T-helper 1 cell (primary cell): ENCODE data around the gene AVPR1A.
A peak's percentile ranks its signal among the peaks of the same experiment; 100 is the strongest.
"Not testable (repeated sequence)": the region's sequence is repeated elsewhere in the genome, so short reads cannot be mapped to it uniquely, and the experiment has no call there.

Source experiments
- DNase-seq, 5 donors: peaks; one replicate each; pipeline ENCODE4 v3.0.0-alpha.2; 2012 to 2020
- total RNA-seq, 4 donors: gene quantifications; one replicate each; lab custom pipeline; 2026; lab: John Stamatoyannopoulos, UW

The AVPR1A gene
- 0 reads per million in 4 donors for total RNA-seq

- no peak for DNase-seq
Measured at GRCh38 chr12:63150713-63151622, at the start of gene AVPR1A. Gene AVPR1A (minus strand): TSS chr12:63151201. CDS start chr12:63150836, 365 bp downstream.

- DNase-seq = no peak
Measured at GRCh38 chr12:63196168-63196567, 45.2 kb upstream of the AVPR1A start.

GRCh38 chr12:63179224-63179623 lies 28.2 kb upstream of the AVPR1A start:
- no peak for DNase-seq

- no peak for DNase-seq
Measured at GRCh38 chr12:63170321-63170720, 19.3 kb upstream of the AVPR1A start.

GRCh38 chr12:63167741-63168140 lies 16.7 kb upstream of the AVPR1A start:
- not testable (repeated sequence) for DNase-seq

- DNase-seq = no peak
Measured at GRCh38 chr12:63164911-63165310, 13.9 kb upstream of the AVPR1A start.

GRCh38 chr12:63163541-63163940 lies 12.5 kb upstream of the AVPR1A start:
- no peak for DNase-seq

- no peak for DNase-seq
Measured at GRCh38 chr12:63155375-63155774, 4.4 kb upstream of the AVPR1A start.

- DNase-seq = no peak
Measured at GRCh38 chr12:63154560-63154959, 3.6 kb upstream of the AVPR1A start.

- DNase-seq = no peak
Measured at GRCh38 chr12:63152321-63152700, 1.3 kb upstream of the AVPR1A start.

GRCh38 chr12:63151623-63152320 lies 771 bp upstream of the AVPR1A start:
- DNase-seq = peak in 1 of 5 donors; percentile 8

- peak in 2 of 5 donors; percentile 4 to 6 for DNase-seq
Measured at GRCh38 chr12:63149909-63150712, 890 bp downstream of the AVPR1A start.

GRCh38 chr12:63144556-63144955 lies 6.4 kb downstream of the AVPR1A start:
- DNase-seq = no peak

GRCh38 chr12:63138488-63138887 lies 12.5 kb downstream of the AVPR1A start:
- DNase-seq = no peak

GRCh38 chr12:63133981-63134380 lies 17.0 kb downstream of the AVPR1A start:
- DNase-seq = no peak

- DNase-seq = no peak
Measured at GRCh38 chr12:63132201-63132600, 18.8 kb downstream of the AVPR1A start.

- no peak for DNase-seq
Measured at GRCh38 chr12:63129927-63130326, 21.1 kb downstream of the AVPR1A start.

- DNase-seq = no peak
Measured at GRCh38 chr12:63124778-63125177, 26.2 kb downstream of the AVPR1A start.

GRCh38 chr12:63103494-63104131 lies 47.4 kb downstream of the AVPR1A start:
- no peak for DNase-seq

- no peak for DNase-seq
Measured at GRCh38 chr12:63101920-63102319, 49.1 kb downstream of the AVPR1A start.

- no peak for DNase-seq
Measured at GRCh38 chr12:63098851-63099250, 52.1 kb downstream of the AVPR1A start.

- DNase-seq = no peak
Measured at GRCh38 chr12:63095369-63095980, 55.5 kb downstream of the AVPR1A start.
